GF-D8 (cell line): ENCODE results near the gene CDKN2A.

Source experiments
- DNase-seq: peaks from one replicate; lab custom pipeline; 2025; lab: John Stamatoyannopoulos, UW

The CDKN2A gene

GRCh38 chr9:21941337-21941995 lies 52.7 kb downstream of the CDKN2A start:
- DNase-seq: no peak

- DNase-seq: no peak
Measured at GRCh38 chr9:21936161-21936560, 58.0 kb downstream of the CDKN2A start.

GRCh38 chr9:21935631-21936030 lies 58.6 kb downstream of the CDKN2A start:
- no peak for DNase-seq

GRCh38 chr9:21933865-21934264 lies 60.3 kb downstream of the CDKN2A start:
- DNase-seq: no peak

GRCh38 chr9:21933281-21933680 lies 60.9 kb downstream of the CDKN2A start:
- no peak for DNase-seq

GRCh38 chr9:21931428-21931827 lies 62.8 kb downstream of the CDKN2A start:
- DNase-seq: no peak

GRCh38 chr9:21927752-21928151 lies 66.4 kb downstream of the CDKN2A start:
- no peak for DNase-seq

GRCh38 chr9:21923694-21924093 lies 70.5 kb downstream of the CDKN2A start:
- DNase-seq: no peak

- peak; percentile 20 for DNase-seq
Measured at GRCh38 chr9:21919377-21920362, 74.5 kb downstream of the CDKN2A start.
